H9 (cell line): Measurements from ENCODE around the gene ASPSCR1. TPM values are rescaled to one million over a fixed set of nuclear protein-coding genes. Genes with fewer than 3 reads are reported as not detected.

Experiments used
- DNase-seq: peaks from one replicate; pipeline ENCODE4 v3.0.0-alpha.2; 2017
- H2AFZ ChIP-seq: one replicate; pipeline ENCODE4 v1.6.1; 2013; ENCODE audit warnings: mild to moderate bottlenecking, low read length, control low read depth, moderate library complexity
- H2AK5ac ChIP-seq: 2 replicates; pipeline ENCODE4 v1.6.1; 2013; ENCODE audit warnings: low read length, control low read depth, mixed read lengths; ENCODE audit not compliant: insufficient read length
- H2BK120ac ChIP-seq: one replicate; pipeline ENCODE4 v1.6.1; 2013; ENCODE audit warnings: low read depth, mild to moderate bottlenecking, low read length, control low read depth, inconsistent platforms; ENCODE audit not compliant: poor library complexity, severe bottlenecking
- H2BK12ac ChIP-seq: 2 replicates; pipeline ENCODE4 v1.6.1; 2013; ENCODE audit warnings: low read length, control low read depth, mixed read lengths, low read depth; ENCODE audit not compliant: insufficient read length
- H2BK15ac ChIP-seq: 2 replicates; pipeline ENCODE4 v1.6.1; 2013; ENCODE audit warnings: low read depth, low read length, control low read depth
- H2BK20ac ChIP-seq: one replicate; pipeline ENCODE4 v1.6.1; 2013; ENCODE audit warnings: low read depth, mild to moderate bottlenecking, low read length, control low read depth, inconsistent platforms; ENCODE audit not compliant: poor library complexity, severe bottlenecking
- H2BK5ac ChIP-seq: 2 replicates; pipeline ENCODE4 v1.6.1; 2013; ENCODE audit warnings: low read length, control low read depth, mixed read lengths; ENCODE audit not compliant: insufficient read length
- H3K14ac ChIP-seq: 2 replicates; pipeline ENCODE4 v1.6.1; 2013; ENCODE audit warnings: low read length, control low read depth; ENCODE audit not compliant: insufficient read depth
- H3K18ac ChIP-seq: 2 replicates; pipeline ENCODE4 v1.6.1; 2013; ENCODE audit warnings: low read depth, mild to moderate bottlenecking, mixed read lengths, low read length, control low read depth; ENCODE audit not compliant: insufficient read length
- H3K23ac ChIP-seq: 2 replicates; pipeline ENCODE4 v1.6.1; 2013; ENCODE audit warnings: low read length, control low read depth, mixed read lengths, low read depth; ENCODE audit not compliant: insufficient read length
- H3K23me2 ChIP-seq: 2 replicates; pipeline ENCODE4 v1.6.1; 2013; ENCODE audit warnings: low read depth, mild to moderate bottlenecking, mixed read lengths, low read length, control low read depth; ENCODE audit not compliant: insufficient read length, poor library complexity, severe bottlenecking
- H3K27ac ChIP-seq: 2 replicates; pipeline ENCODE4 v1.5.1; 2013; ENCODE audit warnings: low read length, control low read depth, mixed read lengths, low read depth; ENCODE audit not compliant: insufficient read length
- H3K27me3 ChIP-seq: 2 replicates; pipeline ENCODE4 v1.6.1; 2013; ENCODE audit warnings: low read length, control low read depth, inconsistent platforms; ENCODE audit not compliant: insufficient read depth
- H3K4ac ChIP-seq: 2 replicates; pipeline ENCODE4 v1.6.1; 2013; ENCODE audit warnings: low read depth, mild to moderate bottlenecking, control low read depth, inconsistent platforms, low read length, moderate library complexity
- H3K4me1 ChIP-seq: 2 replicates; pipeline ENCODE4 v1.6.1; 2013; ENCODE audit warnings: low read length, control low read depth, inconsistent platforms; ENCODE audit not compliant: insufficient read depth
- H3K4me2 ChIP-seq: 2 replicates; pipeline ENCODE4 v1.6.1; 2013; ENCODE audit warnings: low read length, control low read depth, mixed read lengths; ENCODE audit not compliant: insufficient read length, insufficient read depth
- H3K56ac ChIP-seq: 2 replicates; pipeline ENCODE4 v1.6.1; 2013; ENCODE audit warnings: low read depth, mild to moderate bottlenecking, mixed read lengths, low read length, control low read depth; ENCODE audit not compliant: insufficient read length
- H3K79me1 ChIP-seq: 2 replicates; pipeline ENCODE4 v1.6.1; 2013; ENCODE audit warnings: low read depth, mild to moderate bottlenecking, moderate library complexity, low read length, control low read depth, inconsistent platforms; ENCODE audit not compliant: insufficient read depth, poor library complexity, severe bottlenecking
- H3K79me2 ChIP-seq: 2 replicates; pipeline ENCODE4 v1.6.1; 2013; ENCODE audit warnings: low read length, control low read depth, inconsistent platforms; ENCODE audit not compliant: insufficient read depth
- H3K9ac ChIP-seq: 2 replicates; pipeline ENCODE4 v1.6.1; 2013; ENCODE audit warnings: low read length, control low read depth, mixed read lengths; ENCODE audit not compliant: insufficient read length; ENCODE audit errors: extremely low read depth
- H3K9me3 ChIP-seq: one replicate; pipeline ENCODE4 v1.6.1; 2013; ENCODE audit warnings: low read depth, low read length, inconsistent platforms; ENCODE audit not compliant: control insufficient read depth
- H3T11ph ChIP-seq: one replicate; pipeline ENCODE4 v1.6.1; 2013; ENCODE audit warnings: mild to moderate bottlenecking, low read length, control low read depth, inconsistent platforms
- H4K20me1 ChIP-seq: one replicate; pipeline ENCODE4 v1.6.1; 2013; ENCODE audit not compliant: control insufficient read depth, insufficient read length, insufficient read depth
- H4K5ac ChIP-seq: 2 replicates; pipeline ENCODE4 v1.6.1; 2013; ENCODE audit warnings: low read depth, mild to moderate bottlenecking, mixed read lengths, low read length, control low read depth; ENCODE audit not compliant: insufficient read length
- H4K8ac ChIP-seq: replicated peaks from 2 replicates; pipeline ENCODE4 v1.6.1; 2013; ENCODE audit warnings: low read length, control low read depth, mixed read lengths, low read depth; ENCODE audit not compliant: insufficient read length
- H4K91ac ChIP-seq: 2 replicates; pipeline ENCODE4 v1.6.1; 2013; ENCODE audit warnings: low read depth, mild to moderate bottlenecking, moderate library complexity, mixed read lengths, low read length, control low read depth; ENCODE audit not compliant: insufficient read length
- H3K27ac Mint-ChIP-seq, 3 experiments: 2 replicates in 2 of 3; 3 replicates in 1 of 3; pipeline ENCODE4 v1.8.0; 2020 to 2021; ENCODE audit warnings: mixed read lengths in 3 of 3, mild to moderate bottlenecking in 1 of 3, moderate library complexity in 1 of 3
- H3K27me3 Mint-ChIP-seq: 2 replicates; pipeline ENCODE4 v1.8.0; 2021; ENCODE audit warnings: low read depth, mild to moderate bottlenecking, moderate library complexity, mixed read lengths
- H3K36me3 Mint-ChIP-seq, 3 experiments: 2 replicates in 2 of 3; 3 replicates in 1 of 3; pipeline ENCODE4 v1.8.0; 2020 to 2021; ENCODE audit warnings: low read depth in 3 of 3, mixed read lengths in 3 of 3; ENCODE audit not compliant: insufficient read depth in 1 of 3
- H3K4me1 Mint-ChIP-seq, 2 experiments: 2 replicates each; pipeline ENCODE4 v1.8.0; 2020; ENCODE audit warnings: mixed read lengths in 2 of 2
- H3K4me3 Mint-ChIP-seq, 2 experiments: 2 replicates in 1 of 2; 3 replicates in 1 of 2; pipeline ENCODE4 v1.8.0; 2020 to 2021; ENCODE audit warnings: mild to moderate bottlenecking in 2 of 2, mixed read lengths in 2 of 2, moderate library complexity in 1 of 2
- H3K9me3 Mint-ChIP-seq, 2 experiments: 2 replicates in 1 of 2; 3 replicates in 1 of 2; pipeline ENCODE4 v1.8.0; 2020; ENCODE audit warnings: mild to moderate bottlenecking in 2 of 2, mixed read lengths in 2 of 2, moderate library complexity in 1 of 2
- CTCF ChIP-seq: fragments of 200-600 bp; sonication (generic); conservative IDR thresholded peaks from 3 replicates; pipeline ENCODE4 v1.8.0; 2021; ENCODE audit warnings: antibody characterized with exemption, mild to moderate bottlenecking
- WGBS: extraction: QIAGEN DNeasy Blood & Tissue Kit; methylation state at CpG from one replicate; pipeline ENCODE4 v1.1.7; 2013; ENCODE audit warnings: missing lambda C conversion rate, low lambda C conversion rate, mixed read lengths; ENCODE audit not compliant: insufficient read length; ENCODE audit errors: extremely low coverage; 5-methylcytosine and 5-hydroxymethylcytosine counted together
- total RNA-seq: library from RNA; stranded (reverse); gene quantifications from 2 replicates; pipeline ENCODE4 v1.2.1, GENCODE V29; 2021

Gene ASPSCR1
- total RNA-seq, 1 experiment from 2014 or later = 50.9 TPM

- Histone ChIP-seq H3K27ac (no peak overlapping the region), H3K14ac (no peak overlapping the region), H2BK20ac (no peak overlapping the region), H4K5ac (no peak overlapping the region), H4K20me1 (no peaks in the 10 kb centered on the region), H3K79me1 (peaks cover 2% of the 10 kb centered on the region), H3K23ac (no peak overlapping the region), H3K56ac (no peak overlapping the region), H3K79me2 (no peaks in the 10 kb centered on the region), H2BK15ac (no peak overlapping the region), H3K9ac (no peak overlapping the region), H2AK5ac (no peak overlapping the region), H2AFZ (no peak overlapping the region), H2BK5ac (no peak overlapping the region), H3K4ac (no peak overlapping the region), H3K18ac (no peak overlapping the region), H2BK12ac (no peak overlapping the region), H3K27me3 (no peaks in the 10 kb centered on the region), H3T11ph (no peak overlapping the region), H3K23me2 (no peaks in the 10 kb centered on the region), H3K4me1 (no peaks in the 10 kb centered on the region), H4K8ac (no peak overlapping the region), H2BK120ac (no peak overlapping the region), H4K91ac (no peak overlapping the region), H3K9me3 (no peaks in the 10 kb centered on the region), H3K4me2 (no peak overlapping the region)
- H3K36me3 Mint-ChIP-seq = peaks cover 6 to 28% (median 25%) of the 10 kb centered on the region in 3 experiments; a peak in 6 of 7 replicates
- no CpG with 5 or more reads among the region's 8 CpGs for WGBS
- no peak for DNase-seq
- TF ChIP-seq CTCF = no peak
- H3K4me1 Mint-ChIP-seq = peaks cover 0 to 13% of the 10 kb centered on the region in 2 experiments; a peak in 2 of 4 replicates
- H3K27ac Mint-ChIP-seq = no peak overlapping the region
- H3K9me3 Mint-ChIP-seq = no peaks in the 10 kb centered on the region
- peak overlapping the region; percentile 10 to 53; a peak in 1 of 5 replicates for H3K4me3 Mint-ChIP-seq
- H3K27me3 Mint-ChIP-seq = no peaks in the 10 kb centered on the region; the same call in 1 of the 2 replicates
Measured at GRCh38 chr17:82049106-82049505, 71.7 kb downstream of the ASPSCR1 start.
